Breast epithelium (tissue), 3 donors: ENCODE results near the gene TMEM38A.

Source experiments
- CTCF ChIP-seq, 3 donors: fragments of 450-650 bp; IDR thresholded peaks; one replicate each; pipeline ENCODE4 v1.5.1; 2016 to 2017; ENCODE audit warnings: antibody characterized with exemption in 3 of 3, mild to moderate bottlenecking in 3 of 3, moderate library complexity in 3 of 3
- POLR2A ChIP-seq: fragments of 450-650 bp; IDR thresholded peaks from one replicate; pipeline ENCODE4 v1.6.1; 2016; ENCODE audit warnings: antibody characterized with exemption, mild to moderate bottlenecking, moderate library complexity
- POLR2AphosphoS5 ChIP-seq, 3 donors: sonication (generic); formaldehyde crosslinking; IDR thresholded peaks; one replicate each; pipeline ENCODE4 v1.6.1; 2017; ENCODE audit warnings: antibody characterized with exemption in 3 of 3

DNA sequence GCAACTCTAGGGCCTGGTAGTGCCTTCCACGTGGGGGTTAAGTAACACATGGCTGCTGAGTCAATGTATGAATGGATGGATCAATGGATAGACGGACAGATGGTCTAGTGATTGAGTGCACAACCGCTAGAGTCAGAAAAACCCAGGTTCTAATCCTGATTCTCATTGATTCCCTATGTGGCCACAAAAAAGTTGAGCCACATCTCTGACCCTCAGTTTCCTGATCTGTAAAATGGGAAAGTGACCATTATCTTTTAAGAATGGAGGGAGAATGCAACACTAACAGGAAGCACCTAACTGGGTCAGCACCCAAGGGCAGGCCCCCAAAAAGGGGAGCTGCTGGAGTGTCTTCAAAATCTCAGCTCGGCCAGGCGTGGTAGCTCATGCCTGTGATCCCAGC is 3.6 kb upstream of the TMEM38A start:
- no peak for TF ChIP-seq POLR2AphosphoS5 (IDR thresholded peaks at IDR 0.05)
- no peak for TF ChIP-seq CTCF (IDR thresholded peaks at IDR 0.05)
- TF ChIP-seq POLR2A: no peak
